ENCODE data around the gene SH3PXD2B. TPM values are rescaled to one million over a fixed set of nuclear protein-coding genes. Genes with fewer than 3 reads are reported as not detected.

SH3PXD2B gene
- polyA plus RNA-seq, 3 donors: 0.19 to 0.77 (median 0.31) TPM

GRCh38 chr5:172348084-172348483 lies 106.2 kb downstream of the SH3PXD2B start:
- Histone ChIP-seq H3K9ac (ENCODE audit: insufficient read depth, low read length, poor library complexity, severe bottlenecking) (no peak overlapping the region), H3K27me3 (ENCODE audit: control insufficient read depth in 2 of 2, insufficient read depth in 2 of 2, low read length in 2 of 2) (no peaks in the 10 kb centered on the region), H3K4me1 (ENCODE audit: control insufficient read depth in 1 of 2, insufficient read depth in 2 of 2, low read length in 2 of 2) (no peaks in the 10 kb centered on the region), H3K79me2 (ENCODE audit: insufficient read depth, low read length) (no peaks in the 10 kb centered on the region), H4K20me1 (ENCODE audit: insufficient read depth, low read length) (no peaks in the 10 kb centered on the region), H3K9me3 (replicated peaks in 1 of 2; ENCODE audit: control insufficient read depth in 1 of 2, insufficient read depth in 1 of 2, low read length in 2 of 2) (no peaks in the 10 kb centered on the region), H2AFZ (ENCODE audit: insufficient read depth, low read depth, low read length, poor library complexity, severe bottlenecking) (no peak overlapping the region), H3K27ac (ENCODE audit: low read depth in 1 of 2, low read length in 2 of 2) (no peak overlapping the region), H3K4me2 (replicated peaks; ENCODE audit: extremely low read depth, low read length, poor library complexity, severe bottlenecking) (no peak overlapping the region), H3K4me3 (replicated peaks in 1 of 3; ENCODE audit: low read depth in 2 of 3, low read length in 3 of 3) (no peak overlapping the region), H3K36me3 (replicated peaks in 1 of 2; ENCODE audit: control insufficient read depth in 1 of 2, insufficient read depth in 2 of 2, low read length in 2 of 2) (no peaks in the 10 kb centered on the region)
- Mint-ChIP-seq H3K27ac (no peak overlapping the region), H3K9me3 (peaks cover 0 to 3% (median 0%) of the 10 kb centered on the region in 7 donors), H3K4me3 (no peak overlapping the region), H3K4me1 (no peaks in the 10 kb centered on the region), H3K36me3 (no peaks in the 10 kb centered on the region), H3K27me3 (ENCODE audit: low read depth in 3 of 3) (peaks cover 2 to 5% (median 3%) of the 10 kb centered on the region in 3 donors)
- DNase-seq: no peak
- intact Hi-C loops (cut with micrococcal nuclease): no loop called here
- 100% methylated on average over 1 of the region's 5 CpGs for WGBS (ENCODE audit: insufficient coverage)
- TF ChIP-seq CTCF (IDR thresholded peaks at IDR 0.05): no peak

- intact Hi-C loops (cut with micrococcal nuclease): no loop called here
- Histone ChIP-seq H4K20me1 (ENCODE audit: insufficient read depth, low read length) (no peaks in the 10 kb centered on the region), H3K36me3 (replicated peaks in 1 of 2; ENCODE audit: control insufficient read depth in 1 of 2, insufficient read depth in 2 of 2, low read length in 2 of 2) (no peaks in the 10 kb centered on the region), H3K4me3 (replicated peaks in 1 of 3; ENCODE audit: low read depth in 2 of 3, low read length in 3 of 3) (no peak overlapping the region), H2AFZ (ENCODE audit: insufficient read depth, low read depth, low read length, poor library complexity, severe bottlenecking) (no peak overlapping the region), H3K9ac (ENCODE audit: insufficient read depth, low read length, poor library complexity, severe bottlenecking) (no peak overlapping the region), H3K4me1 (ENCODE audit: control insufficient read depth in 1 of 2, insufficient read depth in 2 of 2, low read length in 2 of 2) (no peaks in the 10 kb centered on the region), H3K4me2 (replicated peaks; ENCODE audit: extremely low read depth, low read length, poor library complexity, severe bottlenecking) (no peak overlapping the region), H3K27me3 (ENCODE audit: control insufficient read depth in 2 of 2, insufficient read depth in 2 of 2, low read length in 2 of 2) (no peaks in the 10 kb centered on the region), H3K27ac (ENCODE audit: low read depth in 1 of 2, low read length in 2 of 2) (no peak overlapping the region), H3K9me3 (replicated peaks in 1 of 2; ENCODE audit: control insufficient read depth in 1 of 2, insufficient read depth in 1 of 2, low read length in 2 of 2) (no peaks in the 10 kb centered on the region), H3K79me2 (ENCODE audit: insufficient read depth, low read length) (no peaks in the 10 kb centered on the region)
- Mint-ChIP-seq H3K27me3 (ENCODE audit: low read depth in 3 of 3) (peaks cover 2 to 5% (median 3%) of the 10 kb centered on the region in 3 donors), H3K36me3 (no peaks in the 10 kb centered on the region), H3K4me1 (no peaks in the 10 kb centered on the region), H3K27ac (no peak overlapping the region), H3K4me3 (no peak overlapping the region), H3K9me3 (no peaks in the 10 kb centered on the region)
- WGBS (ENCODE audit: insufficient coverage): 79% methylated on average over 5 of the region's 8 CpGs
- no peak for DNase-seq
- TF ChIP-seq CTCF (IDR thresholded peaks at IDR 0.05): no peak
Observed at GRCh38 chr5:172347496-172348052, 106.8 kb downstream of the SH3PXD2B start.

All from CD14-positive monocyte (primary cell).